ENCODE data around the gene CHAT.
A peak's percentile ranks its signal among the peaks of the same experiment; 100 is the strongest.

The CHAT gene

GRCh38 chr10:49610114-49610457, 3.8 kb upstream of the CHAT start, which contains the start of gene SLC18A3:
Gene SLC18A3 (plus strand): TSS chr10:49610310. CDS start chr10:49610741, 431 bp downstream.
- Histone ChIP-seq H3K27me3 (ENCODE audit: control insufficient read depth, insufficient read depth, low read length) (peaks cover 14% of the 10 kb centered on the region), H2AFZ (peak within 1 kb of the TSS; percentile 60), H3K4me2 (ENCODE audit: low read length) (no peak within 1 kb of the TSS), H3K27ac (no peak within 1 kb of the TSS), H3K9me3 (ENCODE audit: control insufficient read depth, low read length) (no peaks in the 10 kb centered on the region), H3K9ac (no peak within 1 kb of the TSS), H3K4me3 (ENCODE audit: low read depth, low read length) (no peak within 1 kb of the TSS), H3K36me3 (ENCODE audit: control insufficient read depth, insufficient read depth, low read length) (no peaks in the 10 kb centered on the region), H3K4me1 (peaks cover 14% of the 10 kb centered on the region), H3K79me2 (no peaks in the 10 kb centered on the region)
- TF ChIP-seq, protein P1, sequence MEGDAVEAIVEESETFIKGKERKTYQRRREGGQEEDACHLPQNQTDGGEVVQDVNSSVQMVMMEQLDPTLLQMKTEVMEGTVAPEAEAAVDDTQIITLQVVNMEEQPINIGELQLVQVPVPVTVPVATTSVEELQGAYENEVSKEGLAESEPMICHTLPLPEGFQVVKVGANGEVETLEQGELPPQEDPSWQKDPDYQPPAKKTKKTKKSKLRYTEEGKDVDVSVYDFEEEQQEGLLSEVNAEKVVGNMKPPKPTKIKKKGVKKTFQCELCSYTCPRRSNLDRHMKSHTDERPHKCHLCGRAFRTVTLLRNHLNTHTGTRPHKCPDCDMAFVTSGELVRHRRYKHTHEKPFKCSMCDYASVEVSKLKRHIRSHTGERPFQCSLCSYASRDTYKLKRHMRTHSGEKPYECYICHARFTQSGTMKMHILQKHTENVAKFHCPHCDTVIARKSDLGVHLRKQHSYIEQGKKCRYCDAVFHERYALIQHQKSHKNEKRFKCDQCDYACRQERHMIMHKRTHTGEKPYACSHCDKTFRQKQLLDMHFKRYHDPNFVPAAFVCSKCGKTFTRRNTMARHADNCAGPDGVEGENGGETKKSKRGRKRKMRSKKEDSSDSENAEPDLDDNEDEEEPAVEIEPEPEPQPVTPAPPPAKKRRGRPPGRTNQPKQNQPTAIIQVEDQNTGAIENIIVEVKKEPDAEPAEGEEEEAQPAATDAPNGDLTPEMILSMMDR (IDR thresholded peaks at IDR 0.05), result no peak

DNA sequence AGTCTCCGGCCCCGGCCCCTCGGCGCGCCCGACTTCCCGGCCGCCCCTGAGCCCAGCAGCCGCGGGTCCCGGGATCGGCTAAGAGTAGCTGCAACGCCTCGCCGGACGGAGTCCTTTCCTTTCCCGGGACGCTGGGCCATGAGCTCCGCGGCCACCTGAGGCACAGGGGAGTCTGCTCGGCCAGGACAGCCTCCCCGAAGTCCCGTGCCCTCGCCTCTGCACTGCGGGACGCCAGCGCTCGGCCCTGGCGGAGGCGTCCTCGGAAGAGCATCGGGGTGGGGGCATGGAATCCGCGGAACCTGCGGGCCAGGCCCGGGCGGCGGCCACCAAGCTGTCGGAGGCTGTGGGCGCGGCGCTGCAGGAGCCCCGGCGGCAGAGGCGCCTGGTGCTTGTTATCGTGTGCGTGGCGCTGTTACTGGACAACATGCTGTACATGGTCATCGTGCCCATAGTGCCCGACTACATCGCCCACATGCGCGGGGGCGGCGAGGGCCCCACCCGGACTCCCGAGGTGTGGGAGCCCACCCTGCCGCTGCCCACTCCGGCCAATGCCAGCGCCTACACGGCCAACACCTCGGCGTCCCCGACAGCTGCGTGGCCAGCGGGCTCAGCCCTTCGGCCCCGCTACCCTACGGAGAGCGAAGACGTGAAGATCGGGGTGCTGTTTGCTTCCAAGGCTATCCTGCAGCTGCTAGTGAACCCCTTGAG, 3.2 kb upstream of the CHAT start:
- H3K9ac ChIP-seq, result no peak overlapping the region
- no peaks in the 10 kb centered on the region for H3K79me2 ChIP-seq
- peaks cover 14% of the 10 kb centered on the region for H3K4me1 ChIP-seq
- no peaks in the 10 kb centered on the region for H3K36me3 ChIP-seq (ENCODE audit: control insufficient read depth, insufficient read depth, low read length)
- H3K27ac ChIP-seq, result no peak overlapping the region
- H2AFZ ChIP-seq, result peak overlapping the region; percentile 60
- TF ChIP-seq, protein P1 (IDR thresholded peaks at IDR 0.05), result no peak
- no peak overlapping the region for H3K4me2 ChIP-seq (ENCODE audit: low read length)
- no peak overlapping the region for H3K4me3 ChIP-seq (ENCODE audit: low read depth, low read length)
- peaks cover 14% of the 10 kb centered on the region for H3K27me3 ChIP-seq (ENCODE audit: control insufficient read depth, insufficient read depth, low read length)
- H3K9me3 ChIP-seq (ENCODE audit: control insufficient read depth, low read length), result no peaks in the 10 kb centered on the region

GRCh38 chr10:49611166-49611815, 2.5 kb upstream of the CHAT start:
- Histone ChIP-seq H3K36me3 (ENCODE audit: control insufficient read depth, insufficient read depth, low read length) (no peaks in the 10 kb centered on the region), H3K9ac (no peak overlapping the region), H3K27me3 (ENCODE audit: control insufficient read depth, insufficient read depth, low read length) (peaks cover 14% of the 10 kb centered on the region), H3K79me2 (no peaks in the 10 kb centered on the region), H3K9me3 (ENCODE audit: control insufficient read depth, low read length) (no peaks in the 10 kb centered on the region), H2AFZ (peak overlapping the region; percentile 60), H3K4me3 (ENCODE audit: low read depth, low read length) (no peak overlapping the region), H3K4me1 (peaks cover 14% of the 10 kb centered on the region), H3K4me2 (ENCODE audit: low read length) (no peak overlapping the region), H3K27ac (no peak overlapping the region)
- TF ChIP-seq, protein P1 (IDR thresholded peaks at IDR 0.05), result no peak

DNA sequence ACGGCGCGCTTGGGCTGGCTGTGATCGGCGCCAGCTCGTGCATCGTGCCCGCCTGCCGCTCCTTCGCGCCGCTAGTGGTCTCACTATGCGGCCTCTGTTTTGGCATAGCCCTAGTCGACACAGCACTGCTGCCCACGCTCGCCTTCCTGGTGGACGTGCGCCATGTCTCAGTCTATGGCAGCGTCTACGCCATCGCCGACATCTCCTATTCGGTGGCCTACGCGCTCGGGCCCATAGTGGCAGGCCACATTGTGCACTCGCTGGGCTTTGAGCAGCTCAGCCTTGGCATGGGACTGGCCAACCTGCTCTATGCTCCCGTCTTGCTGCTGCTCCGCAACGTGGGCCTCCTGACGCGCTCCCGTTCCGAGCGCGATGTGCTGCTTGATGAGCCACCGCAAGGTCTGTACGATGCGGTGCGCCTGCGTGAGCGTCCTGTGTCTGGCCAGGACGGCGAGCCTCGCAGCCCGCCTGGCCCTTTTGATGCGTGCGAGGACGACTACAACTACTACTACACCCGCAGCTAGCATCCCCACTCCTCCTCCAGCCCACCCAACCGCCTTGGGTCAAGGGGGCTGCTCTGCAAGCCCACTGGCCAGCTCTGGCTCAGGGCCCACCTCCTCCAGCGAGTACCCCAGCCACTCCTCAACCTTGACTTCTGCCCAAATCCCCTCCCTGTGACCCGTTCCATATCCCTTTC, 1.9 kb upstream of the CHAT start:
- Histone ChIP-seq H3K27ac (no peak overlapping the region), H3K4me2 (ENCODE audit: low read length) (no peak overlapping the region), H3K4me1 (peaks cover 14% of the 10 kb centered on the region), H3K9ac (no peak overlapping the region), H3K4me3 (ENCODE audit: low read depth, low read length) (no peak overlapping the region), H2AFZ (peak overlapping the region; percentile 60), H3K27me3 (ENCODE audit: control insufficient read depth, insufficient read depth, low read length) (peaks cover 14% of the 10 kb centered on the region), H3K9me3 (ENCODE audit: control insufficient read depth, low read length) (no peaks in the 10 kb centered on the region), H3K79me2 (no peaks in the 10 kb centered on the region), H3K36me3 (ENCODE audit: control insufficient read depth, insufficient read depth, low read length) (no peaks in the 10 kb centered on the region)
- TF ChIP-seq, protein P1 (IDR thresholded peaks at IDR 0.05), result no peak

Measured in parathyroid adenoma (tissue), 2 donors.